Body of pancreas (tissue), 4 donors: ENCODE results near the gene KLHL40. TPM values are rescaled to one million over a fixed set of nuclear protein-coding genes. Genes with fewer than 3 reads are reported as not detected.

Source experiments
- ATAC-seq: fragments of 150-250 bp; one replicate; pipeline ENCODE4 v1.9.1; 2016
- DNase-seq, 4 donors: peaks; one replicate each; pipeline ENCODE4 v3.0.0-alpha.2; 2019
- H3K27ac ChIP-seq, 4 donors: fragments of 200-600 bp; sonication (generic); 1 replicate in 3 of 4; 2 replicates in 1 of 4; pipeline versions ENCODE4 v1.5.1 to v1.6.1; 2016 to 2019; ENCODE audit warnings: mild to moderate bottlenecking in 1 of 4, mixed read lengths in 1 of 4, moderate library complexity in 1 of 4
- H3K27me3 ChIP-seq, 2 donors: fragments of 200-600 bp; sonication (generic); one replicate each; pipeline ENCODE4 v1.6.0; 2016; ENCODE audit warnings: mild to moderate bottlenecking in 1 of 2
- H3K36me3 ChIP-seq, 2 donors: fragments of 200-600 bp; sonication (generic); replicated peaks in 1 of 2; 2 replicates each; pipeline ENCODE4 v1.5.1; 2016; ENCODE audit warnings: low read depth in 2 of 2; ENCODE audit not compliant: insufficient read depth in 1 of 2
- H3K4me1 ChIP-seq: fragments of 200-600 bp; sonication (generic); one replicate; pipeline ENCODE4 v1.6.0; 2016
- H3K4me3 ChIP-seq, 2 donors: fragments of 200-600 bp; sonication (generic); 1 replicate in 1 of 2; 2 replicates in 1 of 2; pipeline ENCODE4 v1.5.1; 2016 to 2019
- H3K9me3 ChIP-seq, 3 donors: fragments of 200-600 bp; sonication (generic); 1 replicate in 2 of 3; 2 replicates in 1 of 3; pipeline ENCODE4 v1.5.1; 2016
- POLR2A ChIP-seq, 3 donors: fragments of 450-650 bp; IDR thresholded peaks; one replicate each; pipeline ENCODE4 v1.6.1; 2016; ENCODE audit warnings: antibody characterized with exemption in 3 of 3, mild to moderate bottlenecking in 2 of 3
- WGBS, 2 donors: methylation state at CpG; one replicate each; pipeline ENCODE4 v1.1.5; 2017; 5-methylcytosine and 5-hydroxymethylcytosine counted together
- intact Hi-C: fragments of 100-400 bp; cut with DNase I; formaldehyde crosslinking; loops from one replicate; pipeline ENCODE4 v1.15.1; 2023
- total RNA-seq, 2 donors: library from RNA; depleted of rRNA; stranded (reverse); fragments of >200 nt; gene quantifications; one replicate each; pipeline ENCODE4 v1.1.0, GENCODE V29; 2016
- TF ChIP-seq, protein P1 (sequence below), 7 experiments: fragments of 450-650 bp in 4 of 7; fragments of 200-600 bp in 3 of 7; sonication (generic) in 3 of 7; IDR thresholded peaks; one replicate each; pipeline ENCODE4 v1.5.1; 2016 to 2019; ENCODE audit warnings: antibody characterized with exemption in 7 of 7

The KLHL40 gene
- total RNA-seq, 2 donors from 2014 or later, result not detected

- 62 to 85% methylated on average over 1 of the region's 1 CpG for WGBS, 2 donors
- Histone ChIP-seq H3K4me3 (no peak overlapping the region), H3K9me3 (no peaks in the 10 kb centered on the region), H3K27me3 (no peaks in the 10 kb centered on the region), H3K27ac (no peak overlapping the region), H3K4me1 (no peaks in the 10 kb centered on the region), H3K36me3 (no peaks in the 10 kb centered on the region)
- intact Hi-C loops, result no loop called here
- TF ChIP-seq POLR2A (IDR thresholded peaks at IDR 0.05), result no peak
- TF ChIP-seq, protein P1, sequence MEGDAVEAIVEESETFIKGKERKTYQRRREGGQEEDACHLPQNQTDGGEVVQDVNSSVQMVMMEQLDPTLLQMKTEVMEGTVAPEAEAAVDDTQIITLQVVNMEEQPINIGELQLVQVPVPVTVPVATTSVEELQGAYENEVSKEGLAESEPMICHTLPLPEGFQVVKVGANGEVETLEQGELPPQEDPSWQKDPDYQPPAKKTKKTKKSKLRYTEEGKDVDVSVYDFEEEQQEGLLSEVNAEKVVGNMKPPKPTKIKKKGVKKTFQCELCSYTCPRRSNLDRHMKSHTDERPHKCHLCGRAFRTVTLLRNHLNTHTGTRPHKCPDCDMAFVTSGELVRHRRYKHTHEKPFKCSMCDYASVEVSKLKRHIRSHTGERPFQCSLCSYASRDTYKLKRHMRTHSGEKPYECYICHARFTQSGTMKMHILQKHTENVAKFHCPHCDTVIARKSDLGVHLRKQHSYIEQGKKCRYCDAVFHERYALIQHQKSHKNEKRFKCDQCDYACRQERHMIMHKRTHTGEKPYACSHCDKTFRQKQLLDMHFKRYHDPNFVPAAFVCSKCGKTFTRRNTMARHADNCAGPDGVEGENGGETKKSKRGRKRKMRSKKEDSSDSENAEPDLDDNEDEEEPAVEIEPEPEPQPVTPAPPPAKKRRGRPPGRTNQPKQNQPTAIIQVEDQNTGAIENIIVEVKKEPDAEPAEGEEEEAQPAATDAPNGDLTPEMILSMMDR (IDR thresholded peaks at IDR 0.05), result no peak
- no peak for DNase-seq
- no peak for ATAC-seq
Observed at GRCh38 chr3:42670670-42671069, 14.7 kb upstream of the KLHL40 start.

DNA sequence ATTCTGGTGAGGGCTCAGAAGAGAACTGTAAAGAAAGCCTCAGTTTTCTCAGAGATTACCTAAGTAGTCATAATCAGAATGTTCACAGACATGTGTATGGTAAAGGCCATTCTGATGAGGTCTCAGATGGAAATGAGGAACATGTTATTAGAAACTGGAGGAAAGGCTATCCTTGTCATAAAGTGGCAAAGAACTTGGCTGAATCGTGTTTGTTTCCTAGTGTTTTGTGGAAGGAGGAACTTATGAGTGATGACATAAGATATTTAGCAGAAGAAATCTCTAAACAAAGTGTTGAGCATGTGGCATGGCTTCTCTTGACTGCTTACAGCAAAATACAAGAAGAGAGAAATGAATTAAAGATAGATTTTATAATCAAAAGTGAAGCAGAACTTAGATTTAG lies 12.8 kb upstream of the KLHL40 start:
- H3K27ac ChIP-seq, result no peak overlapping the region
- WGBS, 2 donors, result 37 to 48% methylated on average over 1 of the region's 1 CpG
- no peak for ATAC-seq
- H3K4me1 ChIP-seq, result no peaks in the 10 kb centered on the region
- TF ChIP-seq POLR2A (IDR thresholded peaks at IDR 0.05), result no peak
- TF ChIP-seq, protein P1 (IDR thresholded peaks at IDR 0.05), result no peak
- H3K27me3 ChIP-seq, result no peaks in the 10 kb centered on the region
- no peak for DNase-seq
- intact Hi-C loops, result no loop called here
- no peaks in the 10 kb centered on the region for H3K9me3 ChIP-seq
- H3K4me3 ChIP-seq, result no peak overlapping the region
- H3K36me3 ChIP-seq, result no peaks in the 10 kb centered on the region

- intact Hi-C loops, result no loop called here
- DNase-seq (no peak), ATAC-seq (no peak)
- H3K4me3 ChIP-seq, result no peak overlapping the region
- no peak overlapping the region for H3K27ac ChIP-seq
- no peak for TF ChIP-seq POLR2A (IDR thresholded peaks at IDR 0.05)
- TF ChIP-seq, protein P1 (IDR thresholded peaks at IDR 0.05), result no peak
- H3K4me1 ChIP-seq, result no peaks in the 10 kb centered on the region
- no peaks in the 10 kb centered on the region for H3K27me3 ChIP-seq
- no peaks in the 10 kb centered on the region for H3K36me3 ChIP-seq
- H3K9me3 ChIP-seq, result no peaks in the 10 kb centered on the region
Observed at GRCh38 chr3:42673082-42673481, 12.3 kb upstream of the KLHL40 start.

DNA sequence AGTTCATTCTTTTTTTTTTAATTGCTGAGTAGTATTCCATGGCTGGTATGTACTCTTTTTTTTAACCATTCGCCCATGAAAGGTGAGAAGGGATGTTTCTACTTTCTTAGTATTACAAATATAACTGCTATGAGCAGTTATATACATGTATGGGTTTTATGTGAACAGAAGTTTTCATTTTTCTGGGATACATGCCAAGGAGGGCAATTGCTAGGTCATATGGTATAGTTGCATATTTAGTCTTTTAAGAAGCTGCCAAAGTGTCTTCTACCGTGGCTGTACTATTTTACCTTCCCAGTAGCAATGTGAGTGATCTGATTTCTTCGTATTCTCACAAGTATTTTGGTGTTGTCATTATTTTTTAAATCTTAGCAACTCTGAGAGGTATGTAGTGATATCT lies 11.2 kb upstream of the KLHL40 start:
- DNase-seq (no peak), ATAC-seq (no peak)
- Histone ChIP-seq H3K27me3 (no peaks in the 10 kb centered on the region), H3K4me3 (no peak overlapping the region), H3K4me1 (no peaks in the 10 kb centered on the region), H3K9me3 (no peaks in the 10 kb centered on the region), H3K27ac (no peak overlapping the region), H3K36me3 (no peaks in the 10 kb centered on the region)
- 45 to 56% methylated on average over 3 of the region's 3 CpGs for WGBS, 2 donors
- TF ChIP-seq, protein P1 (IDR thresholded peaks at IDR 0.05), result no peak
- no peak for TF ChIP-seq POLR2A (IDR thresholded peaks at IDR 0.05)
- intact Hi-C loops, result no loop called here

GRCh38 chr3:42675909-42676308 lies 9.4 kb upstream of the KLHL40 start:
- Histone ChIP-seq H3K27ac (no peak overlapping the region), H3K27me3 (no peaks in the 10 kb centered on the region), H3K4me1 (no peaks in the 10 kb centered on the region), H3K36me3 (no peaks in the 10 kb centered on the region), H3K9me3 (no peaks in the 10 kb centered on the region), H3K4me3 (no peak overlapping the region)
- intact Hi-C loops, result no loop called here
- 74 to 79% methylated on average over 2 of the region's 2 CpGs for WGBS, 2 donors
- ATAC-seq (no peak), DNase-seq (no peak)
- TF ChIP-seq POLR2A (IDR thresholded peaks at IDR 0.05), result no peak
- TF ChIP-seq, protein P1 (IDR thresholded peaks at IDR 0.05), result no peak
